Measurements from ENCODE around the gene KHDC3L. TPM values are rescaled to one million over a fixed set of nuclear protein-coding genes. Genes with fewer than 3 reads are reported as not detected.
A peak's percentile ranks its signal among the peaks of the same experiment; 100 is the strongest.
"Not testable (repeated sequence)": the region's sequence is repeated elsewhere in the genome, so short reads cannot be mapped to it uniquely, and the experiment has no call there.

The KHDC3L gene
- polyA plus RNA-seq, 3 donors = not detected

DNA sequence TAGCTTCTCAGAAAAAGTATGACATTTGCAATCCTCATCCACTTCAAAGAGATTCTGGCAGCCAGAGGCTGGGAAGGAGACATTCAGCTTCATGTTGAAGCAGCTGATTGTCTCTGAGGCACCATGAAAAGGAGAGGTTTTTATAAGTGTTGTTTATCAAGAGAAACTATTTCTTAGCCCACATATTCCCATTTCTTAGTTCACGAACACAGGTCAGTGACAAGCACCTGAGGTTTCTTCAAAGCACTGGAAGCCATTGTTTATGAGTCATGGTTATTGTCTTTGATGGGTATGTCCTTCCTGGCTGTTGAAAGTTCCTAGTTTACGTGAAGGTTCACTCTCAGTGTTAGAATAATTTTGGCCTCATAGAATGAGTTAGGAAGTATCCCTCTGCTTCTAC lies 29.2 kb downstream of the KHDC3L start:
- no peaks in the 10 kb centered on the region for H3K36me3 ChIP-seq (replicated peaks in 1 of 2; ENCODE audit: control insufficient read depth in 1 of 2, insufficient read depth in 2 of 2, low read length in 2 of 2)
- no CpG with 5 or more reads among the region's 2 CpGs for WGBS (ENCODE audit: insufficient coverage)
- no peaks in the 10 kb centered on the region for H4K20me1 ChIP-seq (ENCODE audit: insufficient read depth, low read length)
- no peaks in the 10 kb centered on the region for H3K27me3 ChIP-seq (ENCODE audit: control insufficient read depth in 2 of 2, insufficient read depth in 2 of 2, low read length in 2 of 2)
- peaks cover 8 to 12% of the 10 kb centered on the region in 2 donors for H3K4me1 ChIP-seq (ENCODE audit: control insufficient read depth in 1 of 2, insufficient read depth in 2 of 2, low read length in 2 of 2)
- Mint-ChIP-seq H3K36me3 (no peaks in the 10 kb centered on the region), H3K4me1 (peaks cover 22% of the 10 kb centered on the region), H3K9me3 (peaks cover 0 to 8% (median 5%) of the 10 kb centered on the region in 7 donors), H3K4me3 (no peak overlapping the region), H3K27me3 (ENCODE audit: low read depth in 3 of 3) (peaks cover 0 to 10% (median 0%) of the 10 kb centered on the region in 3 donors), H3K27ac (peak overlapping the region in 1 of 7 donors; percentile 7)
- H3K4me2 ChIP-seq (replicated peaks; ENCODE audit: extremely low read depth, low read length, poor library complexity, severe bottlenecking) = no peak overlapping the region
- DNase-seq = no peak
- H3K9ac ChIP-seq (ENCODE audit: insufficient read depth, low read length, poor library complexity, severe bottlenecking) = no peak overlapping the region
- TF ChIP-seq, protein P1, sequence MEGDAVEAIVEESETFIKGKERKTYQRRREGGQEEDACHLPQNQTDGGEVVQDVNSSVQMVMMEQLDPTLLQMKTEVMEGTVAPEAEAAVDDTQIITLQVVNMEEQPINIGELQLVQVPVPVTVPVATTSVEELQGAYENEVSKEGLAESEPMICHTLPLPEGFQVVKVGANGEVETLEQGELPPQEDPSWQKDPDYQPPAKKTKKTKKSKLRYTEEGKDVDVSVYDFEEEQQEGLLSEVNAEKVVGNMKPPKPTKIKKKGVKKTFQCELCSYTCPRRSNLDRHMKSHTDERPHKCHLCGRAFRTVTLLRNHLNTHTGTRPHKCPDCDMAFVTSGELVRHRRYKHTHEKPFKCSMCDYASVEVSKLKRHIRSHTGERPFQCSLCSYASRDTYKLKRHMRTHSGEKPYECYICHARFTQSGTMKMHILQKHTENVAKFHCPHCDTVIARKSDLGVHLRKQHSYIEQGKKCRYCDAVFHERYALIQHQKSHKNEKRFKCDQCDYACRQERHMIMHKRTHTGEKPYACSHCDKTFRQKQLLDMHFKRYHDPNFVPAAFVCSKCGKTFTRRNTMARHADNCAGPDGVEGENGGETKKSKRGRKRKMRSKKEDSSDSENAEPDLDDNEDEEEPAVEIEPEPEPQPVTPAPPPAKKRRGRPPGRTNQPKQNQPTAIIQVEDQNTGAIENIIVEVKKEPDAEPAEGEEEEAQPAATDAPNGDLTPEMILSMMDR (IDR thresholded peaks at IDR 0.05) = no peak
- intact Hi-C loops (cut with micrococcal nuclease) = no loop called here
- H3K4me3 ChIP-seq (replicated peaks in 1 of 3; ENCODE audit: low read depth in 2 of 3, low read length in 3 of 3) = no peak overlapping the region
- no peak overlapping the region for H2AFZ ChIP-seq (ENCODE audit: insufficient read depth, low read depth, low read length, poor library complexity, severe bottlenecking)
- no peaks in the 10 kb centered on the region for H3K79me2 ChIP-seq (ENCODE audit: insufficient read depth, low read length)
- no peak overlapping the region for H3K27ac ChIP-seq (ENCODE audit: low read depth in 1 of 2, low read length in 2 of 2)
- peaks cover 0 to 11% of the 10 kb centered on the region in 2 donors for H3K9me3 ChIP-seq (replicated peaks in 1 of 2; ENCODE audit: control insufficient read depth in 1 of 2, insufficient read depth in 1 of 2, low read length in 2 of 2)

DNA sequence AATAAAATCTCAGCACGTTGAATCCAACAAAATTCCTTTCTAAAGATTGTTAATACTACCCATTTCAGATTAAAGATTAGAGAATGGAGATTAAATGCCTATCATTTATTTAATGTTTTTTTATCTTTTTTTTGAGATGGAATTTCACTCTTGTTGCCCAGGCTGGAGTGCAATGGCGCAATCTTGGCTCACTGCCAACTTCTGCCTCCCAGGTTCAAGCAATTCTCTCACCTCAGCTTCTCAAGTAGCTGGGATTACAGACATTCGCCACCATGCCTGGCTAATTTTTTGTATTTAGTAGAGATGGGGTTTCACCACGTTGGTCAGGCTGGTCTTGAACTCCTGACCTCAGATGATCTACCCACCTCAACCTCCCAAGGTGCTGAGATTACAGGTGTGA lies 29.7 kb downstream of the KHDC3L start:
- intact Hi-C loops (cut with micrococcal nuclease); H3K9me3 Mint-ChIP-seq; H3K79me2 ChIP-seq (ENCODE audit: insufficient read depth, low read length); H3K27me3 Mint-ChIP-seq (ENCODE audit: low read depth in 3 of 3); H3K27ac Mint-ChIP-seq; H3K9ac ChIP-seq (ENCODE audit: insufficient read depth, low read length, poor library complexity, severe bottlenecking); H3K27me3 ChIP-seq (ENCODE audit: control insufficient read depth in 2 of 2, insufficient read depth in 2 of 2, low read length in 2 of 2); H3K4me2 ChIP-seq (replicated peaks; ENCODE audit: extremely low read depth, low read length, poor library complexity, severe bottlenecking); H3K27ac ChIP-seq (ENCODE audit: low read depth in 1 of 2, low read length in 2 of 2); DNase-seq; H3K36me3 Mint-ChIP-seq; H3K4me3 ChIP-seq (replicated peaks in 1 of 3; ENCODE audit: low read depth in 2 of 3, low read length in 3 of 3); H3K36me3 ChIP-seq (replicated peaks in 1 of 2; ENCODE audit: control insufficient read depth in 1 of 2, insufficient read depth in 2 of 2, low read length in 2 of 2); H4K20me1 ChIP-seq (ENCODE audit: insufficient read depth, low read length); H3K4me3 Mint-ChIP-seq; H2AFZ ChIP-seq (ENCODE audit: insufficient read depth, low read depth, low read length, poor library complexity, severe bottlenecking): not testable (repeated sequence)
- peaks cover 8 to 12% of the 10 kb centered on the region in 2 donors for H3K4me1 ChIP-seq (ENCODE audit: control insufficient read depth in 1 of 2, insufficient read depth in 2 of 2, low read length in 2 of 2)
- no CpG with 5 or more reads among the region's 4 CpGs for WGBS (ENCODE audit: insufficient coverage)
- peaks cover 22% of the 10 kb centered on the region for H3K4me1 Mint-ChIP-seq
- H3K9me3 ChIP-seq (replicated peaks in 1 of 2; ENCODE audit: control insufficient read depth in 1 of 2, insufficient read depth in 1 of 2, low read length in 2 of 2) = peaks cover 0 to 11% of the 10 kb centered on the region in 2 donors
